Lung microvascular endothelial cell (primary cell): ENCODE data around the gene OR1D2. TPM values are rescaled to one million over a fixed set of nuclear protein-coding genes. Genes with fewer than 3 reads are reported as not detected.
"Not testable (repeated sequence)": the region's sequence is repeated elsewhere in the genome, so short reads cannot be mapped to it uniquely, and the experiment has no call there.

Source experiments
- DNase-seq, 2 donors: peaks; one replicate each; pipeline versions ENCODE4 v3.0.0 to v3.0.0-alpha.2; 2010; ENCODE audit warnings: low read depth in 2 of 2
- total RNA-seq: library from RNA; depleted of rRNA; stranded (reverse); fragments of >200 nt; gene quantifications from 2 replicates; pipeline ENCODE4 v1.2.1, GENCODE V29; 2014

Gene OR1D2, protein sequence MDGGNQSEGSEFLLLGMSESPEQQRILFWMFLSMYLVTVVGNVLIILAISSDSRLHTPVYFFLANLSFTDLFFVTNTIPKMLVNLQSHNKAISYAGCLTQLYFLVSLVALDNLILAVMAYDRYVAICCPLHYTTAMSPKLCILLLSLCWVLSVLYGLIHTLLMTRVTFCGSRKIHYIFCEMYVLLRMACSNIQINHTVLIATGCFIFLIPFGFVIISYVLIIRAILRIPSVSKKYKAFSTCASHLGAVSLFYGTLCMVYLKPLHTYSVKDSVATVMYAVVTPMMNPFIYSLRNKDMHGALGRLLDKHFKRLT
- not detected in 2 replicates for total RNA-seq

DNA sequence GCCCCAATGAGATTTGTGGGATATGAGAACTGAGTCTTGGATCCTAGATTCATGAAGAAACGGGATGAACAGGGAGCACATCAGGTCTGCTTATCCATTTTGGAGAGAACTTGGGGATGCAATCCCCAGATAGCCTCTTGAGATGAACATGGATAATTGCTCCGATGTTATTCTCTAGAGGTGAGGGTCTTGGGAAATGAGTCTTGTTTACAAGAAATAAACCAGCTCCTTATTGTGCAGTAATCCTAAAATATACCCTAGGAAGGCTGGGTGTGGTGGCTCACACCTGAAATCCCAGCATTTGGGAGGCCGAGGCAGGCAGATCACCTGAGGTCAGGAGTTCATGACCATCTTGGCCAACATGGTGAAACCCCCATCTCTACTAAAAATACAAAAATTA is at the start of gene OR1D2:
TSS of gene OR1D2 (minus strand) at position 101 of the 400 bp plus-strand sequence. CDS start 11,426 bp downstream, outside the sequence.
- no peak for DNase-seq

DNA sequence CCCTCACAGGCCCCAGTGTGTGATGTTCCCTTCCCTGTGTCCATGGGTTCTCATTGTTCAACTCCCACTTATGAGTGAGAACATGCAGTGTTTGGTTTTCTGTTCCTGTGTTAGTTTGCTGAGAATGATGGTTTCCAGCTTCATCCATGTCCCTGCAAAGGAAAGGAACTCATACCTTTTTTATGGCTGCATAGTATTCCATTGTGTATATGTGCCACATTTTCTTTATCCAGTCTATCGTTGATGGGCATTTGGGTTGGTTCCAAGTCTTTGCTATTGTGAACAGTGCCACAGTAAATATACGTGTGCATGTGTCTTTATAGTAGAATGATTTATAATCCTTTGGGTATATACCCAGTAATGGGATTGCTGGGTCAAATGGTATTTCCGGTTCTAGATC is 33.3 kb upstream of the OR1D2 start:
- not testable (repeated sequence) for DNase-seq

DNA sequence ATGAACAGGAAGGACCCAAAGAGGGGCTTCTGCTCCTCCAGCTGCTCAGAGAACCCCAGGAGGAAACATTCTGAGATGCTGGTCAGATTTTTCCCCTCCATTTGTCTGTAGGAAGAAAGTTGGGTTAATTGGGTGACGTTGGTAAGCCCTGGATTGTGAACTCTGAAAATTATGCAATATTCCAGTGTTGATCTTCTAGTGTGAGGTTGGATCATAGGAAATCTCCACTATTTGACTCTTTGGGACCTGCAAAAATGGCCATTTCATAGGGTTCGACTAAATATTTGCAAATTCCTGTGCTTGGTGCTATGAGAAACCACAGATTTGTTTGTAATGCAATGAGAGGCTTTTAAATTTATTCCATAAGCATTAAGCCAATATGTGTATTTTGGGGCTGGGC is 23.2 kb upstream of the OR1D2 start, which contains the start of gene OR1G1:
TSS of gene OR1G1 (minus strand) at position 101 of the 400 bp plus-strand sequence. CDS start at position 101, 0 bp downstream.
- DNase-seq: no peak

DNA sequence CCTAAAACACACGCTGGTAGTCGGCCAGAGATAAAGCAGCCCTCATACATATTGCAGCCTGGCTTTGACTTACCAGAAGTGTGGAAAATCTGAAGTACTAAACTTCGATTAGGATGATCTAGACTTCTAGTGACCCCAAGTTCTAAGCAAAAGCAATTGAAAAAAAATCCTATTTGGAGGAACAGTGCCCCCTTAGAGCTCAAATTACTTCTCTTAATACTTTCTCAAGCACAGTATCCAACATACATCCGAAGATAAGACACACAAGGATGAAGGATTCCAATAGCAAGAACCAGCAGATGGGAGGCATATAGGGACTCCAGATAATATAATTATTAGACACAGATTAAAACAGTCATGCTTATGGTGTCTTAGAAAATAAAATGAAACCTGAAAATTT is 30.4 kb downstream of the OR1D2 start:
- DNase-seq: not testable (repeated sequence)

DNA sequence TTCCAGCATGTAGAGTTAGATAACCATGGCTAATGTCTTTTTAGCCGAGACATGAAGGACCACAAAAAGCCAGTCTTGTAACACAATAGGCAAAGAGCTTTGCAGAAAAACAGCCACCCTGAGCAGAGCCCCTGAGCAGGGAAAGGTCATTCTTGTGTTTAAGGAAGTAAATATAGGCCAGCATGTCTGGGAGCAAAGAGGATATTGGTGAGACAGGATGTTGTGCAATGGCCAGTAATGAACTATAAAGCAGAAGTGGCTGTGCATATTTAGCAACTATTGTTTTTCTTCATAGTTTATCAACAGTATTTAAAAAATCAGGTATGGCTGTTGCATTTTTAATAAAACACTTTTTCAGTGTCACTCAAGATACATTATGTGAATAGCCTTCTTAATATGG is 39.0 kb downstream of the OR1D2 start:
- peak in 1 of 2 donors; percentile 35 for DNase-seq

DNA sequence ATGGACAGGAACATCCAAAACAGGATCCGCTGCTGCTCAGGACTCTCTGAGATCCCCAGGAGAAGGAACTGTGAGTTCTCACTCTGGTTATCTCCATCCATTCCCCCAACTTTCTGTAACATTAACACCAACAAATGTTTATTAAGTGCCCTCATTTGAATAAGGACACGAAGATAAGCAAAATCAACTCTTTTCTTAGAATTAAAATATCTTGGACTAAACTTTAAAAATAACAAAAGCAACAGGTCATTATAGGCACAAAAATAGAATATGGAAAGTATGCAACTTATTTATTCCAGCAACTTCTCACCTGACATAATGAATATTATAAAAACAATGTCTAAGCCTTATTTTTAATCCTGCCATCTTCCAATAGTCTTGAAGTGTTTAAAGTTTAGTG is 40.7 kb downstream of the OR1D2 start, which contains the start of gene OR1D5:
TSS of gene OR1D5 (minus strand) at position 101 of the 400 bp plus-strand sequence. CDS start at position 101, 0 bp downstream.
- not testable (repeated sequence) for DNase-seq

DNA sequence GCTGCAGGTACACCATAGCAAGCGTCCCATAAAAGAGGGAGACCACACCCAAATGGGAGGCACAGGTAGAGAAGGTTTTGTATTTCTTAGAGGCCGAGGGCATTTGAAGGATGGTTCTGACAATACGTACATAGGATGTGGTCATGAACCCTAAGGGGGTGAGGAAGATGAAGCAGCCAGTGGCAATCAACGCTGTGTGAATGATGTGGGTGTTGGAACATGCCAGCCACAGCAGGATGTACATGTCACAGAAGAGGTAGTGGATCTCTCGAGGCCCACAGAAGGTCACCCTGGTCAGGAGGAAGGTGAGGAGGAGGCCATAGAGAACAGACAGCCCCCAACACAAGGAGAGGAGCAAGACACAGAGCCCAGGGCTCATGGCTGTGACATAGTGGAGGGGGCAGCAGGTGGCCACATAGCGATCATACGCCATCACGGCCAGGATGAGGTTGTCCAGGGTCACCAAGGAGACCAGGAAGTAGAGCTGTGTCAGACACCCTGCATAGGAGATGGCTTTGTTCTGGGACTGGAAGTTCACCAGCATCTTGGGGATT is 41.3 kb downstream of the OR1D2 start:
- not testable (repeated sequence) for DNase-seq

DNA sequence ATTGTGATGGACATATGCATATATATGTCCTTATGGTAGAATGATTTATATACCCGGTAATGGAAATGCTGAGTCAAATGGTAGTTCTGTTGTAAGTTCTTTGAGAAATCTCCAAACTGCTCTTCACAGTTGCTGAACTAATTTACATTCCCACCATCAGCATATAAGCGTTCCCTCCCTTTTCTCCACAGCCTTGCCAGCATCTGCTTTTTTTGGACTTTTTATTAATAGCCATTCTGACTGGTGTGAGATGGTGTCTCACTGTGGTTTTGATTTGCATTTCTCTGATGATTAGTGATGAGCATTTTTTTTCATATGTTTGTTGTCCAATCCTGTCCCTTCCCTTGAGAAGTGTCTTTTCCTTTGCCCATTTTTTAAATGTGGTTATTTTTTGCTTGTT is 49.4 kb downstream of the OR1D2 start:
- not testable (repeated sequence) for DNase-seq

DNA sequence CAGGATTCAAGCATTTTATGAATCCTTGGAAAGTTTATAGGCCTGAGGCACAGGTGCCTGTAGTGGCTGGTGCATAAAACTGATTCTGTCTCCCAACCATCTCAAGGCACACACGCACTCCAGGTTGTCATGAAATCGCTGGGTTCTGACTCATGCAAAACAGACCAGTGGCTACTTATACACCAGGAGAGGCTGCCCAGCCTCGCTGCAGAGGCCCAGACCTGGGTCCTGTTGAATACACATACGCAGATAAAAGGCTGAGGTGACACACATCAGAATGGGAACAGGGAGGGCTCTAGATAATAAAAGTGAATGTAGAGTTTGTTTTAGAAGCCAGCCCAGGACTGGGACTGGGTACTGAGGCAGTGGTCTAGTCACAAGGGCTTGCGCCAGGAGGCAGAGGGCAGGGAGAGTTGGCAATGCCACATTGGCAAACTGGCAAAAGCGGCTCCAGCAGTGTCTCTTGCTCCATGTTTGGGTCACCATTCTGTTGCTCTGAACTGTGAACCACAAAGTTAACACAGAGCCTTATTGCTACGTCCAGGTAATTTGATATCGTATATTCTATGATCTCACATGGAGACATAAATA is 54.4 kb downstream of the OR1D2 start:
- DNase-seq: no peak

DNA sequence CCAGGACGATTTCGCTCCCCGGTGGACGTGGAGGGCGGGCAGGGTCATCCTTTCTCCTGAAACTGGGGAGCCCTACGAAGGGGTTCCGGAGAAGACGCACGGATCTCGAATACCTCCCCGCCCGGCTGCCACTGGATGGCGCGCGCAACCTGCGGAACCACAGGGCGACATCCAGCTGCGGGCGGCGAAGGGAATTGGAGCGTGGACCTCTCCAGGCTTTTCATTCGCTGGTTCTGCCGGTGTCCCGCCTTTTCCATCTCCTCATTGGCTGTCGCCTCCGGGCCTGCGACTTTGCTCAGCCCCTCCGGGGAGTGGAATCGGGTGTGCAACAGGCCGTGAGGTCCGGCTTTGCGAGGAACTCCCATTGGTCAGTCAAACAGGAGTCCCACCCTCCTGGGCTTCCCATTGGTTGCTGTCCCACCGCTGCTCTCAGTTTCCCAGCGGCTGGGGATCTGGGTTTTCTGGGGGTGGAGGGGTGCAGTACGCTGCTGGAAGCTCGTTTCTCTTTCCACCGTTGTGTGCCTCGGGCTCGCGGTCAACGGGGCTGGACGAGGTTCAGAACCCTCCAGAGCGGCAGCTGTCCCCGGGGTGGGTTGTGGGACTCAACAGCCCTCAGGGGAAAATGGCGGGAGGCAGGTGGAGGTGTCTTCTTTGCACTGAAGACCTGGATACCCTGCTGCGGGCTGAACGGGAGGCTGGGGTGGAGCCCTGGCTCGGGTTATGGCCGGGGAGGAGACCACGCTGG is 55.3 kb downstream of the OR1D2 start:
- DNase-seq: peak; percentile 97 to 99

DNA sequence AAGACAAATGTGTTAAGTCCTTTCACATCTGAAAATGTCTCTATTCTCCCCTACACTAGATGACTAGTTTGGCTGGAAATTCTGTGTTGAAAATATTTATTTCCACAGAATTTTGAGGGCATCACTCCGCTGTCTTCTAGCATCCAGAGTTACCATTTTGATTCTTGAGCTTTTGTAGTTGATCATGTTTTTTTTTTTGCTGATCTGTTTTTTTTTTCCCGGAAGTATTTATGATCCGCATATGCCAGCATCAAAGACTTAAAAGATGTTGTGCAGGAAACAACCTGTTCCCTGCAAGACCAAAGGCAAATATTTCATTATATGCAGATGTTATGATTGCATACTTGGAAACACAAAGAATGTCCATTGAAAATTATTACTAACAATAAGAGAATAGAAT is 57.5 kb downstream of the OR1D2 start:
- no peak for DNase-seq

DNA sequence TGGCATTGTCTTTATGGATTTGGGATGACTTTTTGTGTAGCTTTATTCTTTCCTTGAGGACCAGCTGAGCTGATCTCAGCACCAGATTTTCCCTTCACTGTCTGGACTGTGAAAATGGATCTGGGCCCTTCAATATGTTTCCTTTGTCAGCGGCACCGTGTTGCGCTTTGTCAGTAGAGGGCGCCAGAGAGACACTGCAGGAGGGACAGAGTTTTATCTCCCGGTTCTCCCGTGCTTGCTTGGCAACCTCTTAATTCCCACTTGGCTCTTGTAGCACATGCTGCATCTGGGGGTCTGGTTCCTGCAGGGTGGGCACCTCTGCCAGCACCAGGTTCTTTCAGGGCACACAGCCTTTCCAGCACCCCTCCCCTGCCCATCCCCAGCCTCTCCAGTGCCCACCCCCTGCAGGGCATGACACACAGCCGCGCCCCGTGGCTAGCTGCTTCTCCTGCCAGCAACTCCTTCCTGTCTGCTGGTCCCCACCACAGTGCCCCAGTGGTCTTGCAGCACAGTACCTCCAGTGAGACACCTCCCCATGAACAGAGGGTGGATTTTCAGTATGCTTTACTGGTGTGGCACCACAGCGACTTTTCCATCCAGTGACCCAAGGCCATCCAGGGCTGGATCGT is 60.4 kb downstream of the OR1D2 start:
- DNase-seq: no peak

DNA sequence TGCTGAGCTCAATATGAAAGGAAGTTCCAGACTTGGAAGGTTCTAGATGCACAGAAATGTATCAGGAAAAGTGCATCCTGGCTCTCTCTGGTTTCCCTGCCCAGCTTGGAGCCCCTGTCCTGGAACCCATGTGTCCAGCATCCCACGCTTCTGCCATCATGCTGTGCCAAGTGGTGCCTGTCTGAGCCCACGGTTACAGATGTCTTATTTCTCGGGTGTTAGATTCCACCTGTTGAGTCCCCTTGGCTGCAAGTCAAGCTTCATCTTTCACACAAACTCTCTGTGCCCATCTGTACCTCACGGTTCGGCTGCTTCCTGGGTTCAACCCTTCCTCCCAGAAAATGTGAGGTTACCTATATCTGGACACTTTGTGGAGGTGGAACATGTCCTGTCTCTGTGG is 63.3 kb downstream of the OR1D2 start:
- no peak for DNase-seq

DNA sequence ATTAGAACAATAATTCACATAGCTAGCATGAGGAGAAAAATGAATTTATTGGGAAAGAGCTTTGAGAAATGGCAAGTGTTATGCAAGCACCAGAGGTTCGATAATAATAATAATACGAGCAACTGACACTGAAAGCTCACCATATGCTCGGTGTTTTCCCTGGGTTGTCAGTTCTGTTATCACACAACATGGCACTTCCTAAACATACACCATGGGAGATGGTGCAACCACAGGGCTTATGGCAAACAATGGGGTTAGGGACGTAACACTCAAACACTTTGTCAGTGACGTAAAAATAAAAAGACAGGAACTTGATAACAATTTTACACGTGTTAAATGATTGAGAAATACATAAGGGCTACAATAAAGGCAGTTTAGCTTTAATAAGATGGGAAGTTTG is 64.5 kb downstream of the OR1D2 start:
- peak in 1 of 2 donors; percentile 42 for DNase-seq

DNA sequence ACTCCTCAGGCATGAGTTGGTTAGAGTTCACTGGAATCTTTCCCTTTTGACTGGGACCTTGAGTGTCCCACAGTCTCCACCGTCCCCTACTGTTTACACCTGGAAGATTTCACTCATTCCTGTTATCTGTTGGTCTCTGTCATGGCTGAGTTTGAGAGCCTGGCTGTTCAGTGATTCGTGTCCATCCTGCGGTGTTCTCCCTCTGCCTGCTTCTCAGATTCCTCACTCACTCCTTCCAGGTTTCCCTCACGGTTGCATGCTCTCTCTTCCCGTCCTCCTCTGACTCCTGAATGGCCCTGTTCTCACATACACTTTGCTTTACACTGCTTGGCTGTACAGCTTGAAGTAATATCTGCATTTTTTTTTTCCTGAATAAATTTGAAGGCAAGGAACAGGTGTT is 65.3 kb downstream of the OR1D2 start:
- DNase-seq: no peak

Other genes starting within 250 kb of the OR1D2 start
- gene OR1D5, start 40.8 kb downstream of the OR1D2 start, total RNA-seq: not detected in 2 replicates
- gene OR1G1, start 23.1 kb upstream of the OR1D2 start, total RNA-seq: not detected in 2 replicates
- not detected in 2 replicates for gene OR1A2, start 93.1 kb upstream of the OR1D2 start, total RNA-seq
- not detected in 2 replicates for gene OR1A1, start 103.2 kb upstream of the OR1D2 start, total RNA-seq
- gene OR3A1, start 193.9 kb upstream of the OR1D2 start, total RNA-seq: not detected in 2 replicates